H1 (cell line): ENCODE measurements around the gene SGCD. TPM values are rescaled to one million over a fixed set of nuclear protein-coding genes. Genes with fewer than 3 reads are reported as not detected.
A peak's percentile ranks its signal among the peaks of the same experiment; 100 is the strongest.

Experiments
- CTCF ChIA-PET: fragments of 300-600 bp; sonication (Branson Sonifier 250); formaldehyde crosslinking; loops from one replicate; lab custom pipeline; 2021; ENCODE audit not compliant: partially characterized antibody; lab: Charles Lee
- POLR2A ChIA-PET: fragments of 300-600 bp; sonication (Branson Sonifier 250); formaldehyde crosslinking; loops from one replicate; lab custom pipeline; 2021; ENCODE audit warnings: inconsistent platforms; ENCODE audit not compliant: partially characterized antibody; lab: Charles Lee
- DNase-seq, 2 experiments: peaks; one replicate each; pipeline versions ENCODE4 v3.0.0 to v3.0.0-alpha.2; 2010 to 2022; ENCODE audit warnings: low spot score in 2 of 2, low read depth in 1 of 2, mixed read lengths in 1 of 2
- FAIRE-seq: peaks from 2 replicates; lab custom pipeline; 2011; peaks lifted over from hg19 to GRCh38; lab: Jason Lieb, UNC
- H2AFZ ChIP-seq: 2 replicates; pipeline ENCODE4 v1.8.1; 2012; ENCODE audit warnings: low read length, inconsistent platforms
- H2AK5ac ChIP-seq: 2 replicates; pipeline ENCODE4 v1.6.1; 2013; ENCODE audit warnings: low read depth, low read length
- H2BK120ac ChIP-seq: replicated peaks from 2 replicates; pipeline ENCODE3; 2013; ENCODE audit warnings: low read depth, low read length, inconsistent platforms
- H2BK12ac ChIP-seq: 2 replicates; pipeline ENCODE4 v1.6.1; 2013; ENCODE audit warnings: low read depth, low read length
- H2BK15ac ChIP-seq: 2 replicates; pipeline ENCODE4 v1.6.1; 2013; ENCODE audit warnings: low read length
- H2BK20ac ChIP-seq: 2 replicates; pipeline ENCODE4 v1.6.1; 2013; ENCODE audit warnings: low read length
- H2BK5ac ChIP-seq: 2 replicates; pipeline ENCODE4 v1.6.1; 2013; ENCODE audit warnings: low read depth, low read length
- H3K14ac ChIP-seq: 2 replicates; pipeline ENCODE4 v1.6.1; 2013; ENCODE audit warnings: inconsistent platforms; ENCODE audit not compliant: insufficient read length
- H3K18ac ChIP-seq: 2 replicates; pipeline ENCODE4 v1.6.1; 2013; ENCODE audit warnings: low read length; ENCODE audit errors: extremely low read depth
- H3K23ac ChIP-seq: 2 replicates; pipeline ENCODE4 v1.6.1; 2013; ENCODE audit warnings: inconsistent platforms; ENCODE audit not compliant: insufficient read length
- H3K23me2 ChIP-seq: 2 replicates; pipeline ENCODE4 v1.6.1; 2013; ENCODE audit warnings: low read depth, low read length
- H3K27ac ChIP-seq: 2 replicates; pipeline ENCODE4 v1.6.1; 2011; ENCODE audit warnings: low read depth, low read length, inconsistent platforms
- H3K27me3 ChIP-seq, 4 experiments: replicated peaks in 1 of 4; 1 replicate in 1 of 4; 2 replicates in 3 of 4; pipeline versions ENCODE4 v1.6.1 to v1.8.1; 2011 to 2013; ENCODE audit warnings: low read length in 3 of 4, mild to moderate bottlenecking in 3 of 4, inconsistent platforms in 2 of 4, mixed read lengths in 2 of 4, moderate library complexity in 1 of 4; ENCODE audit not compliant: control insufficient read depth in 3 of 4, insufficient read depth in 3 of 4; ENCODE audit errors: extremely low read depth in 1 of 4
- H3K36me3 ChIP-seq, 4 experiments: 2 replicates each; pipeline versions ENCODE4 v1.6.1 to v1.8.1; 2011 to 2013; ENCODE audit warnings: mild to moderate bottlenecking in 4 of 4, low read length in 3 of 4, moderate library complexity in 2 of 4, control low read depth in 1 of 4, inconsistent platforms in 1 of 4; ENCODE audit not compliant: insufficient read depth in 4 of 4, control insufficient read depth in 2 of 4
- H3K4ac ChIP-seq: replicated peaks from 2 replicates; pipeline ENCODE3; 2013; ENCODE audit warnings: low read length, low read depth, mixed read lengths, inconsistent platforms; ENCODE audit not compliant: insufficient read length
- H3K4me1 ChIP-seq, 4 experiments: replicated peaks in 1 of 4; 1 replicate in 1 of 4; 2 replicates in 3 of 4; pipeline versions ENCODE4 v1.6.1 to v1.8.1; 2011 to 2013; ENCODE audit warnings: low read length in 3 of 4, inconsistent platforms in 2 of 4, mixed read lengths in 1 of 4; ENCODE audit not compliant: insufficient read depth in 4 of 4, control insufficient read depth in 3 of 4
- H3K4me2 ChIP-seq, 2 experiments: 2 replicates each; pipeline versions ENCODE4 v1.6.1 to v1.8.1; 2011 to 2013; ENCODE audit warnings: low read depth in 2 of 2, low read length in 2 of 2, control low read depth in 1 of 2, inconsistent platforms in 1 of 2, mild to moderate bottlenecking in 1 of 2; ENCODE audit not compliant: insufficient read depth in 1 of 2
- H3K4me3 ChIP-seq, 4 experiments: fragments of 200-600, 300-600 bp in 1 of 4; sonication (generic), shearing (Covaris generic), sonication (Bioruptor Twin) in 1 of 4; 2 replicates each; pipeline versions ENCODE4 v1.5.1 to v1.8.1; 2011 to 2016; ENCODE audit warnings: low read length in 4 of 4, low read depth in 3 of 4, control low read depth in 2 of 4, inconsistent platforms in 2 of 4, mild to moderate bottlenecking in 2 of 4, mixed read lengths in 1 of 4, moderate library complexity in 1 of 4; ENCODE audit not compliant: insufficient read depth in 2 of 4; ENCODE audit errors: extremely low read depth in 1 of 4
- H3K56ac ChIP-seq: replicated peaks from 2 replicates; pipeline ENCODE3; 2013; ENCODE audit warnings: low read depth, mild to moderate bottlenecking, mixed read lengths, low read length, inconsistent platforms; ENCODE audit not compliant: insufficient read length
- H3K79me1 ChIP-seq: 2 replicates; pipeline ENCODE4 v1.6.1; 2013; ENCODE audit warnings: low read depth, low read length, control low read depth
- H3K79me2 ChIP-seq, 2 experiments: 2 replicates each; pipeline versions ENCODE4 v1.6.1 to v1.8.1; 2012 to 2013; ENCODE audit warnings: low read length in 2 of 2, mild to moderate bottlenecking in 2 of 2, inconsistent platforms in 1 of 2; ENCODE audit not compliant: insufficient read depth in 2 of 2, control insufficient read depth in 1 of 2
- H3K9ac ChIP-seq, 4 experiments: replicated peaks in 1 of 4; 1 replicate in 1 of 4; 2 replicates in 3 of 4; pipeline versions ENCODE4 v1.6.1 to v1.8.1; 2011 to 2013; ENCODE audit warnings: low read depth in 3 of 4, low read length in 3 of 4, control low read depth in 2 of 4, mild to moderate bottlenecking in 2 of 4, moderate library complexity in 2 of 4, inconsistent platforms in 1 of 4; ENCODE audit errors: extremely low read depth in 1 of 4
- H3K9me3 ChIP-seq, 2 experiments: 2 replicates each; pipeline versions ENCODE4 v1.6.1 to v1.8.1; 2012 to 2013; ENCODE audit warnings: mild to moderate bottlenecking in 2 of 2, moderate library complexity in 2 of 2, control low read depth in 1 of 2, inconsistent platforms in 1 of 2, low read depth in 1 of 2, low read length in 1 of 2, mixed read lengths in 1 of 2; ENCODE audit not compliant: insufficient read depth in 2 of 2
- H4K20me1 ChIP-seq, 2 experiments: replicated peaks in 1 of 2; 2 replicates each; pipeline versions ENCODE3 to v1.8.1; 2011 to 2013; ENCODE audit warnings: inconsistent platforms in 2 of 2, low read length in 2 of 2, mild to moderate bottlenecking in 1 of 2; ENCODE audit not compliant: insufficient read depth in 2 of 2, control insufficient read depth in 1 of 2
- H4K5ac ChIP-seq: 2 replicates; pipeline ENCODE4 v1.6.1; 2013; ENCODE audit warnings: low read length, low read depth, mixed read lengths, inconsistent platforms; ENCODE audit not compliant: insufficient read length
- H4K8ac ChIP-seq: 2 replicates; pipeline ENCODE4 v1.8.0; 2013; ENCODE audit warnings: mild to moderate bottlenecking, moderate library complexity, low read length, inconsistent platforms; ENCODE audit not compliant: insufficient read depth; ENCODE audit errors: extremely low read depth
- H4K91ac ChIP-seq: replicated peaks from 2 replicates; pipeline ENCODE3; 2013; ENCODE audit warnings: low read length, mixed read lengths, inconsistent platforms; ENCODE audit not compliant: insufficient read length
- EZH2 ChIP-seq: fragments of 200-600 bp; sonication (generic); IDR thresholded peaks from 2 replicates; pipeline ENCODE4 v1.7.1; 2012; ENCODE audit warnings: low read depth, mild to moderate bottlenecking, moderate library complexity, low read length, inconsistent platforms; ENCODE audit not compliant: severe bottlenecking
- JUND ChIP-seq: IDR thresholded peaks from 2 replicates; pipeline ENCODE4 v1.6.1; 2011; ENCODE audit warnings: mild to moderate bottlenecking, improper control_type of control experiment, low read length
- WGBS, 2 experiments: shearing (Covaris generic) in 1 of 2; methylation state at CpG; one replicate each; pipeline versions ENCODE4 v1.1.6 to v1.1.7; 2013 to 2015; ENCODE audit warnings: low lambda C conversion rate in 2 of 2, mixed read lengths in 2 of 2, inconsistent platforms in 1 of 2, low coverage in 1 of 2, missing lambda C conversion rate in 1 of 2; ENCODE audit not compliant: insufficient replicate concordance in 2 of 2, insufficient coverage in 1 of 2, insufficient read length in 1 of 2; ENCODE audit errors: extremely low coverage in 1 of 2, missing lambda C conversion rate in 1 of 2; 5-methylcytosine and 5-hydroxymethylcytosine counted together
- polyA plus RNA-seq, 7 experiments: library from polyadenylated mRNA; depleted of rRNA in 3 of 7; stranded (reverse) in 5 of 7; unstranded in 2 of 7; fragments of >200 nt in 5 of 7; fragments of 200-250 nt in 2 of 7; gene quantifications; 1 replicate in 5 of 7; 2 replicates in 1 of 7; 4 replicates in 1 of 7; pipeline versions ENCODE4 v1.2.1 to v1.2.3, GENCODE V29; 2011 to 2013; ENCODE audit warnings: missing spikeins in 2 of 7, mixed read lengths in 2 of 7
- total RNA-seq: library from RNA; stranded (reverse); fragmentation: NEBNext Ultra II Directional; extraction: Animal tissue kit (Norgen Biotek cat#: 25700); gene quantifications from 2 replicates; pipeline ENCODE4 v1.2.1, GENCODE V29; 2021

Gene SGCD
- total and polyA plus RNA-seq, 2 of the 8 experiments (the other 6 are each of a cell fraction or from before 2014, with no cell fraction given) = 0.04 to 0.08 TPM

DNA sequence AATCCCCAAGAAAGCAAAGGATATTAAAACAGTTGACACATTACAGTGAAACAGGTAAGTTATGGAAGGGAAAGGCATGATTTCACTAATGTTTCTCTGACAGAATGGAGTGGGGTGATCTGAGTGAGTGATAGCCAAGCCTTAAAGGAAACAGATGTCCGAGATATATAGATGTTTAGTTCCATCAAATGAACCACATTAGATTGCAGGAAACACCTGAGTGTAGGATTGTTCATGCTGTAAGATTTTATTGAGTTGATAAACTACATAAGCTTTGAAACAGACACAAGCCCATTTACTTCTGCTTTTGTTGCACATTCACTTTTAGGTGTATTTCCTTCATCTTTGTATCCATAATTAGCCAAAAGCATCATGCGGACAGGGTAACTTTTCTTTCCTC lies 356.0 kb downstream of the SGCD start:
- no peak overlapping the region for H2BK20ac ChIP-seq
- H3K36me3 ChIP-seq = no peaks in the 10 kb centered on the region
- no peaks in the 10 kb centered on the region for H4K20me1 ChIP-seq
- no peak overlapping the region for H3K18ac ChIP-seq
- H3K27ac ChIP-seq = no peak overlapping the region
- no peaks in the 10 kb centered on the region for H3K79me1 ChIP-seq
- no peak for DNase-seq
- no peaks in the 10 kb centered on the region for H3K23me2 ChIP-seq
- H3K56ac ChIP-seq = no peak overlapping the region
- H2BK5ac ChIP-seq = no peak overlapping the region
- H3K27me3 ChIP-seq = no peaks in the 10 kb centered on the region
- H4K5ac ChIP-seq = no peak overlapping the region
- TF ChIP-seq JUND (no peak), EZH2 (no peak)
- no peak overlapping the region for H3K9ac ChIP-seq
- H4K91ac ChIP-seq = no peak overlapping the region
- H2BK120ac ChIP-seq = peak overlapping the region; percentile 50
- 79% methylated on average over 2 of the region's 2 CpGs; no CpG with 5 or more reads in 1 of the 2 experiments for WGBS, 2 experiments
- POLR2A ChIA-PET = no interaction called here
- H2BK12ac ChIP-seq = no peak overlapping the region
- H3K23ac ChIP-seq = no peak overlapping the region
- H3K4ac ChIP-seq = no peak overlapping the region
- no peak overlapping the region for H3K14ac ChIP-seq
- no peak for FAIRE-seq
- no peaks in the 10 kb centered on the region for H3K9me3 ChIP-seq
- CTCF ChIA-PET = interaction anchor here (1.2 kb wide), 1 partner anchor 56 kb away, joined by 3 read pairs; no protein-coding TSS in a partner anchor
- no peaks in the 10 kb centered on the region for H3K79me2 ChIP-seq
- H3K4me1 ChIP-seq = peaks cover 0 to 15% (median 5%) of the 10 kb centered on the region in 4 experiments; a peak in 4 of 7 replicates
- H3K4me3 ChIP-seq = no peak overlapping the region
- no peak overlapping the region for H4K8ac ChIP-seq
- H2AFZ ChIP-seq = no peak overlapping the region
- H2AK5ac ChIP-seq = no peak overlapping the region
- no peak overlapping the region for H2BK15ac ChIP-seq
- H3K4me2 ChIP-seq = no peak overlapping the region
